Stimulated activated CD4-positive, alpha-beta T cell treated with anti-CD3 and anti-CD28 coated beads, Interleukin-4, amount 100 ng/mL, for 48 hours (primary cell): ENCODE results near the gene METRNL.
A peak's percentile ranks its signal among the peaks of the same experiment; 100 is the strongest.

Source experiments
- DNase-seq, 2 donors: peaks; one replicate each; pipeline ENCODE4 v3.0.0-alpha.2; 2020; ENCODE audit warnings: low read depth in 2 of 2

The METRNL gene

GRCh38 chr17:83092186-83092585 lies 12.8 kb downstream of the METRNL start:
- DNase-seq = no peak

GRCh38 chr17:83092931-83093330 lies 13.5 kb downstream of the METRNL start:
- DNase-seq = no peak

- DNase-seq = no peak
These were observed 14.1 kb downstream of the METRNL start for GRCh38 chr17:83093506-83093905.

GRCh38 chr17:83094291-83094690 lies 14.9 kb downstream of the METRNL start:
- DNase-seq = no peak

- no peak for DNase-seq
These were observed 15.6 kb downstream of the METRNL start for GRCh38 chr17:83095016-83095415.

GRCh38 chr17:83096401-83097224 lies 17.2 kb downstream of the METRNL start:
- DNase-seq = no peak

GRCh38 chr17:83097831-83098230 lies 18.4 kb downstream of the METRNL start:
- DNase-seq = no peak

- no peak for DNase-seq
These were observed 19.1 kb downstream of the METRNL start for GRCh38 chr17:83098241-83099085.

GRCh38 chr17:83099086-83099555 lies 19.7 kb downstream of the METRNL start:
- no peak for DNase-seq

GRCh38 chr17:83099570-83100181 lies 20.3 kb downstream of the METRNL start:
- no peak for DNase-seq

GRCh38 chr17:83100220-83100852 lies 20.9 kb downstream of the METRNL start:
- no peak for DNase-seq

- DNase-seq = no peak
These were observed 21.5 kb downstream of the METRNL start for GRCh38 chr17:83100853-83101391.

- DNase-seq = no peak
These were observed 22.5 kb downstream of the METRNL start for GRCh38 chr17:83101805-83102480.

GRCh38 chr17:83103200-83103942 lies 24.0 kb downstream of the METRNL start:
- DNase-seq = peak; percentile 41 to 42

GRCh38 chr17:83103943-83104311 lies 24.5 kb downstream of the METRNL start:
- no peak for DNase-seq

GRCh38 chr17:83104577-83105505 lies 25.4 kb downstream of the METRNL start:
- DNase-seq = no peak

GRCh38 chr17:83105512-83105911 lies 26.1 kb downstream of the METRNL start:
- no peak for DNase-seq

- DNase-seq = no peak
These were observed 26.7 kb downstream of the METRNL start for GRCh38 chr17:83106056-83106588.
